Measurements from ENCODE around the gene UBFD1. TPM values are rescaled to one million over a fixed set of nuclear protein-coding genes. Genes with fewer than 3 reads are reported as not detected.

Gene UBFD1
- total and polyA plus RNA-seq, 2 experiments from 2014 or later, result 48.6 to 107 TPM

DNA sequence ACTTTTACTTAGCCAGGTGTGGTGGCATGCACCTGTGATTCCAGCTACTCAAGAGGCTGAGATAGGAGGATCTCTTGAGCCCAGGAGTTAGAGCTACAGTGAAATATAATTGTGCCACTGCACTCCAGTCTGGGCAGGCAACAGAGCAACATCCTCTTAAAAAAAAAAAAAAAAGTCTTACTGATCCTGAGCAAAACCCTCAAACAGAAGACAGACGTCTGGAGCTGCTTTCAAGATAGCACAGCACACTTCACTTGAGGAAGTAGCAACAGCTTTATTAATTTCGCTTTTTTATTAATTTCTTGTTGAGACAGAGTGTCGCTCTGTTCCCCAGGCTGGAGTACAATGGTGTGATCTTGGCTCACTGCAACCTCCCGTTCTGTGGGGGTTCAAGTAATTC lies 37.0 kb upstream of the UBFD1 start:
- Histone ChIP-seq H3K9me3 (ENCODE audit: low read depth) (no peaks in the 10 kb centered on the region), H4K20me1 (ENCODE audit: insufficient read depth, poor library complexity, severe bottlenecking) (no peaks in the 10 kb centered on the region), H3K36me3 (replicated peaks; ENCODE audit: insufficient read depth, low read depth) (no peaks in the 10 kb centered on the region), H3K27me3 (no peaks in the 10 kb centered on the region), H3K79me2 (no peaks in the 10 kb centered on the region), H3K4me3 (no peak overlapping the region), H2AFZ (no peak overlapping the region), H3K4me1 (ENCODE audit: insufficient read depth) (no peaks in the 10 kb centered on the region), H3K9me2 (replicated peaks; ENCODE audit: insufficient read depth) (no peaks in the 10 kb centered on the region), H3K27ac (no peak overlapping the region), H3K4me2 (no peak overlapping the region)
- TF ChIP-seq, protein P1, sequence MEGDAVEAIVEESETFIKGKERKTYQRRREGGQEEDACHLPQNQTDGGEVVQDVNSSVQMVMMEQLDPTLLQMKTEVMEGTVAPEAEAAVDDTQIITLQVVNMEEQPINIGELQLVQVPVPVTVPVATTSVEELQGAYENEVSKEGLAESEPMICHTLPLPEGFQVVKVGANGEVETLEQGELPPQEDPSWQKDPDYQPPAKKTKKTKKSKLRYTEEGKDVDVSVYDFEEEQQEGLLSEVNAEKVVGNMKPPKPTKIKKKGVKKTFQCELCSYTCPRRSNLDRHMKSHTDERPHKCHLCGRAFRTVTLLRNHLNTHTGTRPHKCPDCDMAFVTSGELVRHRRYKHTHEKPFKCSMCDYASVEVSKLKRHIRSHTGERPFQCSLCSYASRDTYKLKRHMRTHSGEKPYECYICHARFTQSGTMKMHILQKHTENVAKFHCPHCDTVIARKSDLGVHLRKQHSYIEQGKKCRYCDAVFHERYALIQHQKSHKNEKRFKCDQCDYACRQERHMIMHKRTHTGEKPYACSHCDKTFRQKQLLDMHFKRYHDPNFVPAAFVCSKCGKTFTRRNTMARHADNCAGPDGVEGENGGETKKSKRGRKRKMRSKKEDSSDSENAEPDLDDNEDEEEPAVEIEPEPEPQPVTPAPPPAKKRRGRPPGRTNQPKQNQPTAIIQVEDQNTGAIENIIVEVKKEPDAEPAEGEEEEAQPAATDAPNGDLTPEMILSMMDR (IDR thresholded peaks at IDR 0.05; ENCODE audit: poor library complexity), result no peak
- TF ChIP-seq EZH2 (IDR thresholded peaks at IDR 0.05; ENCODE audit: borderline replicate concordance) (no peak), EZH2phosphoT487 (IDR thresholded peaks at IDR 0.05; ENCODE audit: low read depth, severe bottlenecking, unreplicated experiment) (no peak)
- WGBS (ENCODE audit: low lambda C conversion rate, missing lambda C conversion rate), result 92% methylated on average over 4 of the region's 4 CpGs
- DNase-seq (ENCODE audit: low spot score), result no peak

DNA sequence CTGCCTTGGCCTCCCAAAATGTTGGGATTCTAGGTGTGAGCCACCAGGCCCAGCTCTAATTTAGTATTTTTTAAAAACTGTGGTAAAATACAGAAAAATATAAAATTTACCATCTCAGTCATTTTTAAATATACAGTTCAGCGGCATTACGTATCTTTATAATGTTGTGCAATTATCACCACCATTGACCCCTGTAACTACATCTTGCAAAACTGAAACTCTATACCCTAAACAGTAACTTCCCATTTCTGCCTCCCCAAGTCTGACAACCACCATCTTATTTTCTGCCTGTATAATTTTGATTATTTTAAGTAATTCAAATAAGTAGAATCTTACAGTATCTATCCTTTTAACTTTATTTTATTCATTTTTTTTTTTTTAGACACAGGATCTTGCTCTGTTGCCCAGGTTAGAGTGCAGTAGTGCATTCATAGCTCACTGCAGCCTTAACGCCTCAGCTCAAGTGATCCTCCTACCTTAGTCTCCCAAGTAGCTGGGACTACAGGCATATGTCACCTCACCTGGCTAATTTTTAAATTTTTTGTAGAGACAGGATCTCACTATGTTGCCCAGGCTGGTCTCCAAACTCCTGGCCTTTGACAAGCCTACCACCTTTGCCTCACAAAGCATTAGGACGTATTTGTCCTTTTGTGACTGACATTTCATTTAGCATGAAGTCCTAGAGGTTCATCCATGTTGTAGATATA lies 36.3 kb upstream of the UBFD1 start:
- H3K79me2 ChIP-seq, result no peaks in the 10 kb centered on the region
- no peaks in the 10 kb centered on the region for H3K4me1 ChIP-seq (ENCODE audit: insufficient read depth)
- TF ChIP-seq EZH2phosphoT487 (IDR thresholded peaks at IDR 0.05; ENCODE audit: low read depth, severe bottlenecking, unreplicated experiment), result no peak
- TF ChIP-seq, protein P1 (IDR thresholded peaks at IDR 0.05; ENCODE audit: poor library complexity), result no peak
- no peak for TF ChIP-seq EZH2 (IDR thresholded peaks at IDR 0.05; ENCODE audit: borderline replicate concordance)
- H2AFZ ChIP-seq, result no peak overlapping the region
- no peak for DNase-seq (ENCODE audit: low spot score)
- H3K36me3 ChIP-seq (replicated peaks; ENCODE audit: insufficient read depth, low read depth), result no peaks in the 10 kb centered on the region
- no peak overlapping the region for H3K4me3 ChIP-seq
- no peak overlapping the region for H3K27ac ChIP-seq
- WGBS (ENCODE audit: low lambda C conversion rate, missing lambda C conversion rate), result 70% methylated on average over 4 of the region's 4 CpGs
- no peaks in the 10 kb centered on the region for H3K27me3 ChIP-seq
- H3K4me2 ChIP-seq, result no peak overlapping the region
- H3K9me3 ChIP-seq (ENCODE audit: low read depth), result no peaks in the 10 kb centered on the region
- no peaks in the 10 kb centered on the region for H4K20me1 ChIP-seq (ENCODE audit: insufficient read depth, poor library complexity, severe bottlenecking)
- no peaks in the 10 kb centered on the region for H3K9me2 ChIP-seq (replicated peaks; ENCODE audit: insufficient read depth)

DNA sequence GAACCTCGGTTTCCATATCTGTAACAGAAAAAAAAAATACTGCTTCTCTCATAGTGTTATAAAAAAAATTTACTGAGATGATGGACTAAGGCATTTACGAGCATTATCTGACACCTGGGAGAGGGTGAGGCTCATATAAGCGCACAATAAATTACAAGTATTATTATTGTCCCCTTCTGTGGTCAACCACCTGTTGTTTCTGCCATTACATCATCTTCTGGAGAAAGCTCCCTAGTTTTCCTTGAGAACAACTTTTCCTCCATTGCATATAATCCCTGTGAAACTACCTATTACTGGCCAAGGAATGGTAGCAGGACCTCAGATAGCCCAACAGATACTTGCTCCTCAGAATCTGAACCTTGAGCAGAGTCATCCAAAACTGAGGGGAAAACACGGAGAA lies 35.6 kb upstream of the UBFD1 start:
- Histone ChIP-seq H3K4me3 (no peak overlapping the region), H3K27ac (no peak overlapping the region), H3K4me2 (no peak overlapping the region), H3K4me1 (ENCODE audit: insufficient read depth) (no peaks in the 10 kb centered on the region), H3K79me2 (no peaks in the 10 kb centered on the region), H3K9me2 (replicated peaks; ENCODE audit: insufficient read depth) (no peaks in the 10 kb centered on the region), H2AFZ (no peak overlapping the region), H3K9me3 (ENCODE audit: low read depth) (no peaks in the 10 kb centered on the region), H3K27me3 (no peaks in the 10 kb centered on the region), H4K20me1 (ENCODE audit: insufficient read depth, poor library complexity, severe bottlenecking) (no peaks in the 10 kb centered on the region), H3K36me3 (replicated peaks; ENCODE audit: insufficient read depth, low read depth) (no peaks in the 10 kb centered on the region)
- 95% methylated on average over 4 of the region's 4 CpGs for WGBS (ENCODE audit: low lambda C conversion rate, missing lambda C conversion rate)
- TF ChIP-seq, protein P1 (IDR thresholded peaks at IDR 0.05; ENCODE audit: poor library complexity), result no peak
- TF ChIP-seq EZH2phosphoT487 (IDR thresholded peaks at IDR 0.05; ENCODE audit: low read depth, severe bottlenecking, unreplicated experiment), result no peak
- no peak for TF ChIP-seq EZH2 (IDR thresholded peaks at IDR 0.05; ENCODE audit: borderline replicate concordance)
- DNase-seq (ENCODE audit: low spot score), result no peak

Data from hepatocyte (in vitro differentiated cells).